ENCODE measurements around the gene PCDHA8. TPM values are rescaled to one million over a fixed set of nuclear protein-coding genes. Genes with fewer than 3 reads are reported as not detected.
"Not testable (repeated sequence)": the region's sequence is repeated elsewhere in the genome, so short reads cannot be mapped to it uniquely, and the experiment has no call there.

PCDHA8 gene
- total RNA-seq, 4 donors from 2014 or later, result 5.0 TPM; not detected in 3

GRCh38 chr5:140828362-140828737 lies 12.6 kb upstream of the PCDHA8 start:
- no peak for DNase-seq
- Histone ChIP-seq H3K4me3 (no peak overlapping the region), H3K27ac (no peak overlapping the region), H3K36me3 (no peaks in the 10 kb centered on the region), H3K4me1 (no peaks in the 10 kb centered on the region), H3K9me3 (peaks cover 0 to 29% (median 5%) of the 10 kb centered on the region in 4 donors), H3K27me3 (no peaks in the 10 kb centered on the region)
- TF ChIP-seq POLR2A (IDR thresholded peaks at IDR 0.05), result no peak

GRCh38 chr5:140829511-140830501 lies 11.2 kb upstream of the PCDHA8 start:
- peaks cover 0 to 31% (median 8%) of the 10 kb centered on the region in 4 donors for H3K9me3 ChIP-seq
- H3K27me3 ChIP-seq, H3K36me3 ChIP-seq, H3K27ac ChIP-seq, H3K4me1 ChIP-seq, H3K4me3 ChIP-seq, DNase-seq: not testable (repeated sequence)

GRCh38 chr5:140833993-140834392 lies 7.0 kb upstream of the PCDHA8 start, which contains the start of gene PCDHA7:
TSS of gene PCDHA7 (plus strand) at chr5:140834269. CDS start at chr5:140834384, 115 bp downstream.
- TF ChIP-seq POLR2A (IDR thresholded peaks at IDR 0.05) (no peak), CTCF (IDR thresholded peaks at IDR 0.05) (no peak)
- Histone ChIP-seq H3K4me3 (peak within 1 kb of the TSS in 2 of 4 donors; percentile 6 to 23), H3K4me1 (no peaks in the 10 kb centered on the region), H3K9me3 (peaks cover 0 to 34% (median 12%) of the 10 kb centered on the region in 4 donors), H3K27me3 (no peaks in the 10 kb centered on the region), H3K36me3 (no peaks in the 10 kb centered on the region), H3K27ac (no peak within 1 kb of the TSS)
- DNase-seq, result no peak

- not testable (repeated sequence) for DNase-seq, H3K27ac ChIP-seq, H3K36me3 ChIP-seq, H3K27me3 ChIP-seq, H3K4me1 ChIP-seq
- H3K4me3 ChIP-seq, result peak overlapping the region in 2 of 4 donors; percentile 6 to 23
- peaks cover 0 to 31% (median 9%) of the 10 kb centered on the region in 4 donors for H3K9me3 ChIP-seq
Measured at GRCh38 chr5:140834439-140835008, 6.5 kb upstream of the PCDHA8 start.

- no peaks in the 10 kb centered on the region for H3K27me3 ChIP-seq
- no peak for DNase-seq
- H3K4me1 ChIP-seq, result no peaks in the 10 kb centered on the region
- H3K36me3 ChIP-seq, result no peaks in the 10 kb centered on the region
- H3K27ac ChIP-seq, result no peak overlapping the region
- no peak for TF ChIP-seq POLR2A (IDR thresholded peaks at IDR 0.05)
- no peak for TF ChIP-seq CTCF (IDR thresholded peaks at IDR 0.05)
- no peak overlapping the region for H3K4me3 ChIP-seq
- H3K9me3 ChIP-seq, result peaks cover 0 to 23% (median 7%) of the 10 kb centered on the region in 4 donors
Measured at GRCh38 chr5:140835622-140836510, 5.1 kb upstream of the PCDHA8 start.

- peaks cover 0 to 13% (median 3%) of the 10 kb centered on the region in 4 donors for H3K9me3 ChIP-seq
Measured at GRCh38 chr5:140842798-140843733, 2.1 kb downstream of the PCDHA8 start.

GRCh38 chr5:140848139-140849102 lies 7.4 kb downstream of the PCDHA8 start, which contains the start of gene PCDHA9:
TSS of gene PCDHA9 (plus strand) at chr5:140848382. CDS start at chr5:140848496, 114 bp downstream.
- not testable (repeated sequence) for H3K27me3 ChIP-seq, H3K36me3 ChIP-seq, H3K4me3 ChIP-seq, DNase-seq, H3K4me1 ChIP-seq, H3K27ac ChIP-seq
- peaks cover 0 to 12% (median 4%) of the 10 kb centered on the region in 4 donors for H3K9me3 ChIP-seq

More at GRCh38 chr5:140842798-140843733, 2.1 kb downstream of the PCDHA8 start:
- TF ChIP-seq POLR2A (IDR thresholded peaks at IDR 0.05) (no peak), CTCF (IDR thresholded peaks at IDR 0.05) (no peak)
- no peak for DNase-seq
- Histone ChIP-seq H3K27ac (no peak overlapping the region), H3K27me3 (no peaks in the 10 kb centered on the region), H3K4me3 (no peak overlapping the region), H3K4me1 (no peaks in the 10 kb centered on the region), H3K36me3 (no peaks in the 10 kb centered on the region)

- H3K27ac ChIP-seq, H3K4me1 ChIP-seq, H3K4me3 ChIP-seq, H3K36me3 ChIP-seq, DNase-seq, H3K27me3 ChIP-seq: not testable (repeated sequence)
- peaks cover 0 to 12% (median 4%) of the 10 kb centered on the region in 4 donors for H3K9me3 ChIP-seq
Measured at GRCh38 chr5:140849831-140850634, 9.0 kb downstream of the PCDHA8 start.
